HFFc6 (cell line): Measurements from ENCODE around the gene FMN1. TPM values are rescaled to one million over a fixed set of nuclear protein-coding genes. Genes with fewer than 3 reads are reported as not detected.

Source experiments
- DNase-seq: peaks from one replicate; pipeline ENCODE4 v3.0.0-alpha.2; 2018
- H3K27ac Mint-ChIP-seq: 2 replicates; pipeline ENCODE4 v1.8.0; 2020; ENCODE audit warnings: mild to moderate bottlenecking, mixed read lengths
- H3K27me3 Mint-ChIP-seq: 2 replicates; pipeline ENCODE4 v1.8.0; 2021; ENCODE audit warnings: mild to moderate bottlenecking, moderate library complexity, mixed read lengths; ENCODE audit not compliant: insufficient read depth
- H3K36me3 Mint-ChIP-seq: 2 replicates; pipeline ENCODE4 v1.8.0; 2021; ENCODE audit warnings: low read depth, mixed read lengths
- H3K4me1 Mint-ChIP-seq: 2 replicates; pipeline ENCODE4 v1.8.0; 2020; ENCODE audit warnings: low read depth, mixed read lengths
- H3K4me3 Mint-ChIP-seq: 2 replicates; pipeline ENCODE4 v1.8.0; 2020; ENCODE audit warnings: mild to moderate bottlenecking, moderate library complexity, mixed read lengths
- H3K9me3 Mint-ChIP-seq: 2 replicates; pipeline ENCODE4 v1.8.0; 2020; ENCODE audit warnings: mild to moderate bottlenecking, mixed read lengths
- total RNA-seq, 6 experiments: library from RNA; stranded (reverse); fragmentation: NEBNext Ultra II Directional; extraction: Animal tissue kit (Norgen Biotek cat#: 25700); gene quantifications; 2 replicates in 1 of 6; 3 replicates in 5 of 6; pipeline ENCODE4 v1.2.3, GENCODE V29; 2021
- TF ChIP-seq, protein P1 (sequence below): fragments of 200-600 bp; sonication (generic); IDR thresholded peaks from 2 replicates; pipeline ENCODE4 v1.5.0; 2021; ENCODE audit warnings: antibody characterized with exemption, mild to moderate bottlenecking

Gene FMN1
- total RNA-seq, 6 experiments from 2014 or later = 8.3 to 14.0 (median 12.6) TPM

- Mint-ChIP-seq H3K36me3 (peaks cover 43% of the 10 kb centered on the region), H3K27me3 (no peaks in the 10 kb centered on the region; the same call in 1 of the 2 replicates), H3K4me3 (no peak overlapping the region), H3K4me1 (peaks cover 78% of the 10 kb centered on the region), H3K27ac (no peak overlapping the region), H3K9me3 (no peaks in the 10 kb centered on the region)
- no peak for DNase-seq
- TF ChIP-seq, protein P1, sequence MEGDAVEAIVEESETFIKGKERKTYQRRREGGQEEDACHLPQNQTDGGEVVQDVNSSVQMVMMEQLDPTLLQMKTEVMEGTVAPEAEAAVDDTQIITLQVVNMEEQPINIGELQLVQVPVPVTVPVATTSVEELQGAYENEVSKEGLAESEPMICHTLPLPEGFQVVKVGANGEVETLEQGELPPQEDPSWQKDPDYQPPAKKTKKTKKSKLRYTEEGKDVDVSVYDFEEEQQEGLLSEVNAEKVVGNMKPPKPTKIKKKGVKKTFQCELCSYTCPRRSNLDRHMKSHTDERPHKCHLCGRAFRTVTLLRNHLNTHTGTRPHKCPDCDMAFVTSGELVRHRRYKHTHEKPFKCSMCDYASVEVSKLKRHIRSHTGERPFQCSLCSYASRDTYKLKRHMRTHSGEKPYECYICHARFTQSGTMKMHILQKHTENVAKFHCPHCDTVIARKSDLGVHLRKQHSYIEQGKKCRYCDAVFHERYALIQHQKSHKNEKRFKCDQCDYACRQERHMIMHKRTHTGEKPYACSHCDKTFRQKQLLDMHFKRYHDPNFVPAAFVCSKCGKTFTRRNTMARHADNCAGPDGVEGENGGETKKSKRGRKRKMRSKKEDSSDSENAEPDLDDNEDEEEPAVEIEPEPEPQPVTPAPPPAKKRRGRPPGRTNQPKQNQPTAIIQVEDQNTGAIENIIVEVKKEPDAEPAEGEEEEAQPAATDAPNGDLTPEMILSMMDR = no peak
These were observed 406.6 kb downstream of the FMN1 start for GRCh38 chr15:32787949-32788348.

- H3K27me3 Mint-ChIP-seq = no peaks in the 10 kb centered on the region; the same call in 1 of the 2 replicates
- H3K27ac Mint-ChIP-seq = peak overlapping the region; percentile 59; the same call in 1 of the 2 replicates
- peaks cover 78% of the 10 kb centered on the region for H3K4me1 Mint-ChIP-seq
- H3K4me3 Mint-ChIP-seq = no peak overlapping the region
- H3K9me3 Mint-ChIP-seq = no peaks in the 10 kb centered on the region
- peaks cover 41% of the 10 kb centered on the region for H3K36me3 Mint-ChIP-seq
- TF ChIP-seq, protein P1 = no peak
- DNase-seq = no peak
These were observed 407.6 kb downstream of the FMN1 start for GRCh38 chr15:32786906-32787305.

GRCh38 chr15:32784581-32784980 lies 409.9 kb downstream of the FMN1 start:
- peak overlapping the region; percentile 62 for H3K27ac Mint-ChIP-seq
- DNase-seq = no peak
- H3K27me3 Mint-ChIP-seq = no peaks in the 10 kb centered on the region
- H3K9me3 Mint-ChIP-seq = no peaks in the 10 kb centered on the region; the same call in 1 of the 2 replicates
- TF ChIP-seq, protein P1 = no peak
- no peak overlapping the region for H3K4me3 Mint-ChIP-seq
- peaks cover 41% of the 10 kb centered on the region for H3K36me3 Mint-ChIP-seq
- peaks cover 75% of the 10 kb centered on the region for H3K4me1 Mint-ChIP-seq

- no peak for DNase-seq
- no peak overlapping the region for H3K4me3 Mint-ChIP-seq
- H3K9me3 Mint-ChIP-seq = peaks cover 13% of the 10 kb centered on the region
- H3K4me1 Mint-ChIP-seq = peaks cover 65% of the 10 kb centered on the region
- TF ChIP-seq, protein P1 = no peak
- H3K27me3 Mint-ChIP-seq = no peaks in the 10 kb centered on the region
- H3K27ac Mint-ChIP-seq = no peak overlapping the region; the same call in 1 of the 2 replicates
- H3K36me3 Mint-ChIP-seq = peaks cover 41% of the 10 kb centered on the region
These were observed 412.7 kb downstream of the FMN1 start for GRCh38 chr15:32781781-32782180.

DNA sequence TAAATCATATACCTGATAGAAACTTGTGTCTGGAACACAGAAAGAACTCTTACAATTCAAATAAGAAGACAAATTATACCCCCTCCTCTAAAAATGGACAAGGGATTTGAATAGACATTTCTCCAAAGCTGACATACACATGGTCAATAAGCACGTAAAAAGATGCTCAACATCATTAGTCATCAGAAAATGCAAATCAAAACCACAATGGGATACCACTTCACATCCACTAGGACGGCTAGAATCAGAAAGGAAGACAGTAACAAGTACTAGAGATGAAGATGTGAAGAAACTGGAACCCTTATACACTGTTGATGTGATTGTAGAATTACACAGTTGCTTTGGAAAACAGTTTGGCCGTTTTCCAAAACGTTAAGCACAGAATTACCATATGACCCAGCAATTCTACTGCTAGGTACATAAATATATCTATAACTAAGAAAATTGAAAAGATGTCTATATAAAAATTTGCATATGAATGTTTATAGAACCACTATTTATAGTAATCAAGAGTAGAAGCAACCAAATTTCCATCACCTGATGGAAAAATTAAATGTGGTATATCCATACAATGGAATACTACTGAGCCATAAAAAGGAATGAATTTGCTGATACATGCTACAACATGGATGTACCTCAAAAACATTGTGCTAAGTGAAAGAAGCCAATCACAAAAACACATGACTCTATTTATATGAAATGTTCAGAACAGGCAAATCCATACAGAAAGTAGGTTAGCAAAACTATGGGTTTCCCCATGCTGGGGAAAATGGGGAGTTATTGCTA lies 415.9 kb downstream of the FMN1 start:
- Mint-ChIP-seq H3K36me3 (peaks cover 55% of the 10 kb centered on the region), H3K27ac (0 out of 2 replicates have a peak overlapping the region, but pooled peaks have one; percentile 16), H3K4me3 (no peak overlapping the region), H3K4me1 (peaks cover 68% of the 10 kb centered on the region), H3K9me3 (peaks cover 17% of the 10 kb centered on the region), H3K27me3 (peaks cover 3% of the 10 kb centered on the region)
- TF ChIP-seq, protein P1 = no peak
- peak; percentile 44 for DNase-seq
